Glutamatergic neuron (in vitro differentiated cells): ENCODE data around the gene IKBIP. TPM values are rescaled to one million over a fixed set of nuclear protein-coding genes. Genes with fewer than 3 reads are reported as not detected.

Experiments
- DNase-seq: peaks from one replicate; pipeline ENCODE4 v3.0.0; 2022
- H3K27ac Mint-ChIP-seq: one replicate; pipeline ENCODE4 v1.8.0; 2020; ENCODE audit warnings: mild to moderate bottlenecking, mixed read lengths, inconsistent platforms; ENCODE audit not compliant: unreplicated experiment
- H3K27me3 Mint-ChIP-seq: one replicate; pipeline ENCODE4 v1.8.0; 2020; ENCODE audit warnings: mild to moderate bottlenecking, moderate library complexity, mixed read lengths, inconsistent platforms; ENCODE audit not compliant: unreplicated experiment
- H3K36me3 Mint-ChIP-seq: one replicate; pipeline ENCODE4 v1.8.0; 2020; ENCODE audit warnings: mild to moderate bottlenecking, mixed read lengths, inconsistent platforms; ENCODE audit not compliant: unreplicated experiment
- H3K4me1 Mint-ChIP-seq: one replicate; pipeline ENCODE4 v1.8.0; 2020; ENCODE audit warnings: mild to moderate bottlenecking, low read depth, mixed read lengths, inconsistent platforms; ENCODE audit not compliant: unreplicated experiment
- H3K4me3 Mint-ChIP-seq: one replicate; pipeline ENCODE4 v1.8.0; 2020; ENCODE audit warnings: mild to moderate bottlenecking, mixed read lengths, inconsistent platforms; ENCODE audit not compliant: unreplicated experiment
- H3K9me3 Mint-ChIP-seq: one replicate; pipeline ENCODE4 v1.8.0; 2020; ENCODE audit warnings: mild to moderate bottlenecking, moderate library complexity, mixed read lengths, inconsistent platforms; ENCODE audit not compliant: unreplicated experiment
- CTCF ChIP-seq: fragments of 200-600 bp; sonication (generic); IDR thresholded peaks from one replicate; pipeline ENCODE4 v1.5.0; 2021; ENCODE audit not compliant: partially characterized antibody, unreplicated experiment
- long read RNA-seq: library from polyadenylated mRNA; unstranded; transcript quantifications from one replicate; pipeline ENCODE4 v2.0.0, GENCODE V29; 2020; ENCODE audit not compliant: unreplicated experiment
- total RNA-seq: library from RNA; stranded (reverse); fragmentation: NEBNext Ultra II Directional; extraction: Animal tissue kit (Norgen Biotek cat#: 25700); gene quantifications from one replicate; pipeline ENCODE4 v1.2.1, GENCODE V29; 2021; ENCODE audit not compliant: unreplicated experiment

Gene IKBIP
- 6.1 TPM for total RNA-seq
- long read RNA-seq, partial matches to known transcripts: 0 of 3 reads
- long read RNA-seq, other reads (novel, unspliced or antisense): 0 of 3 reads

DNA sequence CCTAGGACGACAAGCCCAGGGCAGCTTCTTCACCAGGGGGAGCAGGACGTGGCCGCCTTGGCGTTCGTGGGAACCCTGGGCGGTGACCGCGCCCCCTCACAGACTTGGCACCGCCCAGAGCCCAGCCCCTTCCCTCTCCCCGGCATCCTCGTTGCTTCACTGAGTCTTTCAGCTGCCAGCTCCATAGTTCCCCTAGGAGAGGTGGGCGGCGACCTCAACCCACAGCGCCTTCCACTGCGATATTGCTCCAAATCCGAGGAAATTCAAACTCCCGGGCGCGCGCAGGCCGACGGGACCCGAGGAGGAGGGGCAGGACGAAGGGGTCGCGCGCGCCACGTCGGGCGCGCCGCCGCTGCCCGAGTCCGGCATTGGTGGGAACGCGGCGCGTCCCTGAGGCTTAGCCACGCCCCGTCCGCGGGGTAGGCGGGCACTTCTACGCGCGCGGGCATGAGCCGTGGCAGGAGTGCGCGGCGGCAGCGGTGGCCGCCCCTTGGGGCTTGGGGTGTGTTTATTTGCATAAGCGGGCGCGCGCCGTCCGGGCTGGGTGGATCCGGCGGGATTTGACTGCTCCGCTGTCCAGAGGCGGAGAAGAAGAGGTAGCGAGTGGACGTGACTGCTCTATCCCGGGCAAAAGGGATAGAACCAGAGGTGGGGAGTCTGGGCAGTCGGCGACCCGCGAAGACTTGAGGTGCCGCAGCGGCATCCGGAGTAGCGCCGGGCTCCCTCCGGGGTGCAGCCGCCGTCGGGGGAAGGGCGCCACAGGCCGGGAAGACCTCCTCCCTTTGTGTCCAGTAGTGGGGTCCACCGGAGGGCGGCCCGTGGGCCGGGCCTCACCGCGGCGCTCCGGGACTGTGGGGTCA, at the start of gene IKBIP, which contains the start of gene APAF1:
TSS of gene IKBIP (minus strand) at position 77 of the 860 bp plus-strand sequence. CDS start 87 bp downstream, outside the sequence.
TSS of gene APAF1 (plus strand) at position 579 of the 860 bp plus-strand sequence. CDS start 3,070 bp downstream, outside the sequence.
- H3K27ac Mint-ChIP-seq: peak within 1 kb of the TSS; percentile 87
- H3K27me3 Mint-ChIP-seq: peaks cover 6% of the 10 kb centered on the region
- H3K36me3 Mint-ChIP-seq: no peaks in the 10 kb centered on the region
- H3K4me3 Mint-ChIP-seq: peak within 1 kb of the TSS; percentile 94
- no peak for TF ChIP-seq CTCF
- peak; percentile 97 for DNase-seq
- H3K9me3 Mint-ChIP-seq: peaks cover 7% of the 10 kb centered on the region
- H3K4me1 Mint-ChIP-seq: no peaks in the 10 kb centered on the region

- TF ChIP-seq CTCF: no peak
- Mint-ChIP-seq H3K27me3 (no peaks in the 10 kb centered on the region), H3K36me3 (no peaks in the 10 kb centered on the region), H3K27ac (no peak overlapping the region), H3K4me1 (no peaks in the 10 kb centered on the region), H3K9me3 (no peaks in the 10 kb centered on the region), H3K4me3 (no peak overlapping the region)
- DNase-seq: no peak
These were observed 46.8 kb upstream of the IKBIP start for GRCh38 chr12:98691351-98691750.

DNA sequence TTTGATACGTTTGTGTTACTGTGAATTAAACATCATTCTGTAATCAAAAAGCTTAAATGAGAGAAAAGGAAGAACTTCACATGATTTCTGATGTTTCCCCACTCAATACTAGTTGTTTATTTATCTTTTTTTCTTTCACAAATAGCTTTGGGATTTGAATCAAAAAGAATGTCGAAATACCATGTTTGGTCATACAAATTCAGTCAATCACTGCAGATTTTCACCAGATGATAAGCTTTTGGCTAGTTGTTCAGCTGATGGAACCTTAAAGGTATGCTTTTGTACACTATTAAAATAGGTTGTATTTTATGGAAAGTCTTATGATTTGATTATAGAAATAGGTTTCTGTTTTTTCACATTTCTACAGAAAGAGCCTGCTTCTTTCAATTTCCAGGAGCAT, 42.0 kb upstream of the IKBIP start:
- H3K27me3 Mint-ChIP-seq: no peaks in the 10 kb centered on the region
- no peak for DNase-seq
- H3K36me3 Mint-ChIP-seq: no peaks in the 10 kb centered on the region
- TF ChIP-seq CTCF: no peak
- no peaks in the 10 kb centered on the region for H3K9me3 Mint-ChIP-seq
- no peak overlapping the region for H3K4me3 Mint-ChIP-seq
- H3K4me1 Mint-ChIP-seq: no peaks in the 10 kb centered on the region
- H3K27ac Mint-ChIP-seq: no peak overlapping the region

GRCh38 chr12:98684199-98684598, 39.6 kb upstream of the IKBIP start:
- no peak for DNase-seq
- Mint-ChIP-seq H3K9me3 (no peaks in the 10 kb centered on the region), H3K27me3 (no peaks in the 10 kb centered on the region), H3K36me3 (no peaks in the 10 kb centered on the region), H3K4me1 (no peaks in the 10 kb centered on the region), H3K27ac (no peak overlapping the region), H3K4me3 (no peak overlapping the region)
- TF ChIP-seq CTCF: no peak

- H3K27me3 Mint-ChIP-seq: no peaks in the 10 kb centered on the region
- H3K4me1 Mint-ChIP-seq: no peaks in the 10 kb centered on the region
- DNase-seq: no peak
- no peak for TF ChIP-seq CTCF
- H3K4me3 Mint-ChIP-seq: no peak overlapping the region
- no peaks in the 10 kb centered on the region for H3K36me3 Mint-ChIP-seq
- no peaks in the 10 kb centered on the region for H3K9me3 Mint-ChIP-seq
- no peak overlapping the region for H3K27ac Mint-ChIP-seq
These were observed 35.0 kb upstream of the IKBIP start for GRCh38 chr12:98679611-98680005.
